Panc1 (cell line): ENCODE measurements around the gene SIRPA. TPM values are rescaled to one million over a fixed set of nuclear protein-coding genes. Genes with fewer than 3 reads are reported as not detected.

Source experiments
- ATAC-seq: fragments of 200-7000 bp; cut with Tn5 transposase; 2 replicates; pipeline ENCODE4 v1.9.1; 2020; ENCODE audit warnings: mild to moderate bottlenecking, moderate library complexity
- BruUV-seq: library from RNA; stranded (reverse); fragments of 400-500 nt; replicated peaks from 2 replicates; lab custom pipeline; 2021; lab: Mats Ljungman, UMichigan
- CTCF ChIA-PET: fragments of 300-600 bp; sonication (Branson Sonifier 250); formaldehyde crosslinking; loops from one replicate; lab custom pipeline; 2022; ENCODE audit warnings: antibody characterized with exemption; lab: Charles Lee
- POLR2A ChIA-PET: fragments of 300-600 bp; sonication (Branson Sonifier 250); formaldehyde crosslinking; loops from one replicate; lab custom pipeline; 2022; ENCODE audit warnings: antibody characterized with exemption; lab: Charles Lee
- DNase-seq: peaks from one replicate; pipeline ENCODE4 v3.0.0-alpha.2; 2010; ENCODE audit warnings: low read depth, low spot score
- H3K27ac ChIP-seq: 2 replicates; pipeline ENCODE4 v1.5.1; 2011; ENCODE audit warnings: mild to moderate bottlenecking, low read length, inconsistent platforms
- H3K27me3 ChIP-seq: fragments of 200-500 bp; sonication (Bioruptor generic); 2 replicates; pipeline ENCODE4 v1.6.0; 2014; ENCODE audit warnings: low read length, inconsistent platforms; ENCODE audit not compliant: control insufficient read depth, insufficient read depth
- H3K36me3 ChIP-seq: fragments of 200-500 bp; sonication (Bioruptor generic); 2 replicates; pipeline ENCODE4 v1.5.1; 2014; ENCODE audit warnings: inconsistent platforms, mild to moderate bottlenecking, low read length, moderate library complexity; ENCODE audit not compliant: control insufficient read depth, insufficient read depth
- H3K4me1 ChIP-seq: 2 replicates; pipeline ENCODE4 v1.5.1; 2011; ENCODE audit warnings: inconsistent platforms, mild to moderate bottlenecking, low read length, moderate library complexity; ENCODE audit not compliant: control insufficient read depth, insufficient read depth
- H3K4me3 ChIP-seq, 2 experiments: 2 replicates each; pipeline ENCODE4 v1.5.1; 2011 to 2012; ENCODE audit warnings: low read depth in 2 of 2, low read length in 2 of 2, mild to moderate bottlenecking in 2 of 2, inconsistent platforms in 1 of 2, moderate library complexity in 1 of 2
- H3K9me3 ChIP-seq: fragments of 200-500 bp; sonication (Bioruptor generic); 2 replicates; pipeline ENCODE4 v1.5.1; 2014; ENCODE audit warnings: low read depth, mild to moderate bottlenecking, inconsistent platforms, low read length, moderate library complexity; ENCODE audit not compliant: control insufficient read depth, insufficient read depth
- CTCF ChIP-seq: fragments of 450-650 bp; IDR thresholded peaks from 2 replicates; pipeline ENCODE4 v1.5.1; 2017; ENCODE audit warnings: mild to moderate bottlenecking
- POLR2AphosphoS5 ChIP-seq: IDR thresholded peaks from 2 replicates; pipeline ENCODE4 v1.6.1; 2012; ENCODE audit warnings: mild to moderate bottlenecking, low read depth, low read length, moderate library complexity
- REST ChIP-seq, 2 experiments: IDR thresholded peaks; 2 replicates each; pipeline ENCODE4 v1.6.1; 2011 to 2012; ENCODE audit warnings: low read depth in 2 of 2, control low read depth in 1 of 2, low read length in 1 of 2, mild to moderate bottlenecking in 1 of 2, moderate library complexity in 1 of 2; ENCODE audit not compliant: insufficient read depth in 1 of 2
- SIN3A ChIP-seq: IDR thresholded peaks from 2 replicates; pipeline ENCODE4 v1.6.1; 2012; ENCODE audit warnings: low read depth, mild to moderate bottlenecking, low read length, moderate library complexity, borderline replicate concordance; ENCODE audit not compliant: insufficient read depth
- TCF7L2 ChIP-seq: IDR thresholded peaks from 2 replicates; pipeline ENCODE4 v1.6.1; 2011; ENCODE audit warnings: mild to moderate bottlenecking, low read depth, low read length, inconsistent platforms
- in situ Hi-C: cut with HindIII; loops from 2 replicates; pipeline ENCODE4 v1.10.0; 2016; ENCODE audit warnings: low sequenced_read_pairs, low pct_unique_long_range_greater_than_20kb
- intact Hi-C: fragments of 100-400 bp; cut with micrococcal nuclease; formaldehyde crosslinking; loops from one replicate; pipeline ENCODE4 v1.10.0; 2022; ENCODE audit not compliant: unreplicated experiment
- total RNA-seq: library from RNA; stranded (reverse); gene quantifications from one replicate; pipeline ENCODE4 v1.2.1, GENCODE V29; 2021; ENCODE audit not compliant: unreplicated experiment

Gene SIRPA
- total RNA-seq, 1 experiment from 2014 or later: 2.4 TPM

- POLR2A ChIA-PET: no interaction called here
Measured at GRCh38 chr20:1883986-1884385, 11.2 kb upstream of the SIRPA start.

DNA sequence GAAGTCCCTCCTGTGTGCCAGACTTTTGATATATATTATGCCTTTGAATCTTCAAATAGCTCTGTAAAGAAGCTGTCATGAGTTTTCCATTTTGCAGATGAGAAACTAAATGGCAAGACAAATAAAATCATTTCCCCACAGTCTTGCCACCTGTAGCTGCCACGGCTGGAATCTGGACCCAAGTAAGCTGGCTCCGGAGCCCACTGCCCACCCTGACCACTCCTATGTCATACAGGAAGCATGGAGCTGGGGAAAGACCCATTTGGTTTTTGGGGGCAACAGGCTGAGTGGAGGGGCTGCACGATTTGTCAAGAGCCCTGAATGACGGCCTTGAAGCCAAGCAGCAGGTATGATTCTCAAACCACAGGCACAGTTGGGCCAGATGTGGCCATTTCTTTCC is 10.0 kb upstream of the SIRPA start:
- CTCF ChIA-PET: no interaction called here

More at GRCh38 chr20:1883986-1884385, 11.2 kb upstream of the SIRPA start:
- DNase-seq: no peak
- Histone ChIP-seq H3K4me1 (no peaks in the 10 kb centered on the region), H3K4me3 (no peak overlapping the region), H3K9me3 (no peaks in the 10 kb centered on the region), H3K27me3 (no peaks in the 10 kb centered on the region), H3K36me3 (no peaks in the 10 kb centered on the region), H3K27ac (no peak overlapping the region)
- TF ChIP-seq REST (IDR thresholded peaks at IDR 0.05; ENCODE audit: insufficient read depth in 1 of 2, low read depth in 2 of 2, low read length in 1 of 2) (no peak), CTCF (no peak), TCF7L2 (no peak), SIN3A (no peak), POLR2AphosphoS5 (no peak)
- 0 out of 2 replicates have a peak, but pooled peaks have one; percentile 24 for ATAC-seq
- in situ Hi-C loops (no loop called here), intact Hi-C loops (no loop called here)
- BruUV-seq: no TSS peak
- CTCF ChIA-PET: interaction anchor here (0.6 kb wide), 1 partner anchor 107 kb away, joined by 3 read pairs; no protein-coding TSS in a partner anchor

More for the DNA sequence above, 10.0 kb upstream of the SIRPA start:
- Histone ChIP-seq H3K27me3 (no peaks in the 10 kb centered on the region), H3K36me3 (no peaks in the 10 kb centered on the region), H3K27ac (no peak overlapping the region), H3K9me3 (no peaks in the 10 kb centered on the region), H3K4me3 (no peak overlapping the region), H3K4me1 (no peaks in the 10 kb centered on the region)
- TF ChIP-seq SIN3A (no peak), CTCF (no peak), TCF7L2 (no peak), POLR2AphosphoS5 (no peak), REST (IDR thresholded peaks at IDR 0.05; ENCODE audit: insufficient read depth in 1 of 2, low read depth in 2 of 2, low read length in 1 of 2) (no peak)
- ATAC-seq: no peak
- DNase-seq: no peak
- no TSS peak for BruUV-seq
- intact Hi-C loops (no loop called here), in situ Hi-C loops (no loop called here)
- POLR2A ChIA-PET: no interaction called here
